GM21360 (cell line): Measurements from ENCODE around the gene CGB1.
"Not testable (repeated sequence)": the region's sequence is repeated elsewhere in the genome, so short reads cannot be mapped to it uniquely, and the experiment has no call there.

Experiments
- ATAC-seq: cut with Tn5 transposase; IDR thresholded peaks from one replicate; pipeline ENCODE4 v1.9.1; 2021; ENCODE audit warnings: mild to moderate bottlenecking, moderate library complexity; ENCODE audit not compliant: unreplicated experiment

Gene CGB1

GRCh38 chr19:49024233-49024632 is 12.5 kb downstream of the CGB1 start, which contains the start of gene CGB3:
CGB3 (minus strand) TSS chr19:49024333; CDS start chr19:49023971, 362 bp downstream.
- ATAC-seq, result not testable (repeated sequence)

- ATAC-seq, result no peak
Measured at GRCh38 chr19:49022116-49022515, 14.6 kb downstream of the CGB1 start.

GRCh38 chr19:49020931-49021895 is 15.5 kb downstream of the CGB1 start:
- no peak for ATAC-seq

- ATAC-seq, result no peak
Measured at GRCh38 chr19:49020342-49020741, 16.4 kb downstream of the CGB1 start.

GRCh38 chr19:49019242-49019932 is 17.3 kb downstream of the CGB1 start:
- no peak for ATAC-seq

- not testable (repeated sequence) for ATAC-seq
Measured at GRCh38 chr19:49018388-49019241, 18.1 kb downstream of the CGB1 start.

GRCh38 chr19:49017666-49018351 is 18.9 kb downstream of the CGB1 start:
- ATAC-seq, result no peak

GRCh38 chr19:49017041-49017665 is 19.5 kb downstream of the CGB1 start, which contains the start of gene LHB:
LHB (minus strand) TSS chr19:49017091; CDS start chr19:49017081, 10 bp downstream.
- ATAC-seq, result no peak

- no peak for ATAC-seq
Measured at GRCh38 chr19:49016067-49016839, 20.4 kb downstream of the CGB1 start.

GRCh38 chr19:49014870-49015255 is 21.8 kb downstream of the CGB1 start:
- ATAC-seq, result no peak

GRCh38 chr19:49014123-49014869 is 22.4 kb downstream of the CGB1 start:
- ATAC-seq, result no peak

GRCh38 chr19:49011194-49011593 is 25.5 kb downstream of the CGB1 start:
- no peak for ATAC-seq

- no peak for ATAC-seq
Measured at GRCh38 chr19:49010453-49010852, 26.2 kb downstream of the CGB1 start.

- ATAC-seq, result no peak
Measured at GRCh38 chr19:49009828-49010227, 26.9 kb downstream of the CGB1 start.

GRCh38 chr19:49006905-49007304 is 29.8 kb downstream of the CGB1 start:
- no peak for ATAC-seq

GRCh38 chr19:49004964-49005614 is 31.6 kb downstream of the CGB1 start:
- no peak for ATAC-seq

- no peak for ATAC-seq
Measured at GRCh38 chr19:49004133-49004532, 32.6 kb downstream of the CGB1 start.
